ENCODE measurements around the gene IPO4.
A peak's percentile ranks its signal among the peaks of the same experiment; 100 is the strongest.
"Not testable (repeated sequence)": the region's sequence is repeated elsewhere in the genome, so short reads cannot be mapped to it uniquely, and the experiment has no call there.

Gene IPO4

GRCh38 chr14:24188251-24189058 lies at the start of gene IPO4:
TSS of gene IPO4 (minus strand) at chr14:24188816. CDS start at chr14:24188787, 29 bp downstream.
- DNase-seq: peak; percentile 90

GRCh38 chr14:24238123-24238522 lies 49.5 kb upstream of the IPO4 start:
- no peak for DNase-seq

GRCh38 chr14:24237463-24237955 lies 48.9 kb upstream of the IPO4 start:
- no peak for DNase-seq

GRCh38 chr14:24236689-24237462 lies 48.3 kb upstream of the IPO4 start:
- no peak for DNase-seq

GRCh38 chr14:24235804-24236688 lies 47.4 kb upstream of the IPO4 start:
- DNase-seq: no peak

- no peak for DNase-seq
Measured at GRCh38 chr14:24234095-24235005, 45.7 kb upstream of the IPO4 start.

GRCh38 chr14:24233538-24233866 lies 44.9 kb upstream of the IPO4 start:
- no peak for DNase-seq

- DNase-seq: no peak
Measured at GRCh38 chr14:24232645-24233537, 44.3 kb upstream of the IPO4 start, which contains the start of gene GMPR2. TSS of gene GMPR2 (plus strand) at chr14:24232929. CDS start at chr14:24233254, 325 bp downstream.

- DNase-seq: peak; percentile 84
Measured at GRCh38 chr14:24232121-24232644, 43.6 kb upstream of the IPO4 start, which contains the start of gene NEDD8. TSS of gene NEDD8 (minus strand) at chr14:24232367. CDS start at chr14:24232267, 100 bp downstream.

GRCh38 chr14:24231263-24232120 lies 42.9 kb upstream of the IPO4 start:
- DNase-seq: peak; percentile 9

GRCh38 chr14:24228902-24229301 lies 40.3 kb upstream of the IPO4 start:
- no peak for DNase-seq

GRCh38 chr14:24226473-24226872 lies 37.9 kb upstream of the IPO4 start:
- no peak for DNase-seq

GRCh38 chr14:24224618-24225071 lies 36.0 kb upstream of the IPO4 start:
- DNase-seq: no peak

GRCh38 chr14:24222987-24223386 lies 34.4 kb upstream of the IPO4 start:
- not testable (repeated sequence) for DNase-seq

GRCh38 chr14:24219521-24219920 lies 30.9 kb upstream of the IPO4 start:
- DNase-seq: no peak

- DNase-seq: no peak
Measured at GRCh38 chr14:24219080-24219479, 30.5 kb upstream of the IPO4 start.

GRCh38 chr14:24216876-24217275 lies 28.3 kb upstream of the IPO4 start:
- DNase-seq: not testable (repeated sequence)

- no peak for DNase-seq
Measured at GRCh38 chr14:24216345-24216699, 27.7 kb upstream of the IPO4 start.
